Muscle layer of duodenum (tissue), 2 donors: Measurements from ENCODE around the gene EEF1AKMT4.
"Not testable (repeated sequence)": the region's sequence is repeated elsewhere in the genome, so short reads cannot be mapped to it uniquely, and the experiment has no call there.

ENCODE experiments used
- H3K27ac ChIP-seq: one replicate; pipeline ENCODE4 v1.7.0; 2013; ENCODE audit warnings: mild to moderate bottlenecking, low read length
- H3K27me3 ChIP-seq: one replicate; pipeline ENCODE4 v1.7.0; 2013; ENCODE audit warnings: low read depth, mild to moderate bottlenecking, control low read depth, low read length
- H3K36me3 ChIP-seq, 2 donors: one replicate each; pipeline ENCODE4 v1.7.0; 2013; ENCODE audit warnings: low read length in 2 of 2, control low read depth in 1 of 2, mild to moderate bottlenecking in 1 of 2; ENCODE audit not compliant: insufficient read depth in 2 of 2, control insufficient read depth in 1 of 2
- H3K4me1 ChIP-seq, 2 donors: one replicate each; pipeline ENCODE4 v1.7.0; 2013; ENCODE audit warnings: low read length in 2 of 2, mild to moderate bottlenecking in 2 of 2, control low read depth in 1 of 2, moderate library complexity in 1 of 2; ENCODE audit not compliant: insufficient read depth in 2 of 2, control insufficient read depth in 1 of 2
- H3K4me3 ChIP-seq, 2 donors: one replicate each; pipeline ENCODE4 v1.7.0; 2013; ENCODE audit warnings: low read length in 2 of 2, low read depth in 1 of 2, mild to moderate bottlenecking in 1 of 2
- H3K9me3 ChIP-seq, 2 donors: one replicate each; pipeline ENCODE4 v1.7.0; 2013; ENCODE audit warnings: low read length in 2 of 2, control low read depth in 1 of 2, mild to moderate bottlenecking in 1 of 2; ENCODE audit not compliant: control insufficient read depth in 1 of 2
- donor health status: healthy.

Gene EEF1AKMT4

GRCh38 chr3:184262764-184263179 lies 13.3 kb downstream of the EEF1AKMT4 start:
- Histone ChIP-seq H3K4me1 (peaks cover 8 to 31% of the 10 kb centered on the region in 2 donors), H3K9me3 (no peaks in the 10 kb centered on the region), H3K36me3 (peaks cover 0 to 8% of the 10 kb centered on the region in 2 donors), H3K27me3 (peaks cover 30% of the 10 kb centered on the region), H3K27ac (no peak overlapping the region), H3K4me3 (no peak overlapping the region)

- H3K27me3 ChIP-seq, H3K4me3 ChIP-seq, H3K4me1 ChIP-seq, H3K27ac ChIP-seq, H3K9me3 ChIP-seq, H3K36me3 ChIP-seq: not testable (repeated sequence)
Observed at GRCh38 chr3:184267249-184267648, 17.8 kb downstream of the EEF1AKMT4 start.

GRCh38 chr3:184272269-184272668 lies 22.8 kb downstream of the EEF1AKMT4 start:
- H3K4me1 ChIP-seq = no peaks in the 10 kb centered on the region
- no peaks in the 10 kb centered on the region for H3K36me3 ChIP-seq
- no peak overlapping the region for H3K27ac ChIP-seq
- peaks cover 19% of the 10 kb centered on the region for H3K27me3 ChIP-seq
- H3K9me3 ChIP-seq = no peaks in the 10 kb centered on the region
- no peak overlapping the region for H3K4me3 ChIP-seq

GRCh38 chr3:184275381-184275701 lies 25.9 kb downstream of the EEF1AKMT4 start:
- H3K27me3 ChIP-seq = peaks cover 19% of the 10 kb centered on the region
- no peak overlapping the region for H3K4me3 ChIP-seq
- H3K9me3 ChIP-seq = no peaks in the 10 kb centered on the region
- no peaks in the 10 kb centered on the region for H3K36me3 ChIP-seq
- H3K27ac ChIP-seq = no peak overlapping the region
- no peaks in the 10 kb centered on the region for H3K4me1 ChIP-seq

- no peak within 1 kb of the TSS for H3K4me3 ChIP-seq
- peaks cover 19% of the 10 kb centered on the region for H3K27me3 ChIP-seq
- H3K27ac ChIP-seq = no peak within 1 kb of the TSS
- H3K9me3 ChIP-seq = no peaks in the 10 kb centered on the region
- no peaks in the 10 kb centered on the region for H3K36me3 ChIP-seq
- no peaks in the 10 kb centered on the region for H3K4me1 ChIP-seq
Observed at GRCh38 chr3:184275961-184276910, 26.8 kb downstream of the EEF1AKMT4 start, which contains the start of gene ECE2. ECE2 (plus strand) TSS chr3:184276022; CDS start chr3:184276154, 132 bp downstream.

GRCh38 chr3:184277366-184277765 lies 27.9 kb downstream of the EEF1AKMT4 start:
- no peak overlapping the region for H3K4me3 ChIP-seq
- H3K4me1 ChIP-seq = no peaks in the 10 kb centered on the region
- no peaks in the 10 kb centered on the region for H3K36me3 ChIP-seq
- H3K9me3 ChIP-seq = no peaks in the 10 kb centered on the region
- H3K27ac ChIP-seq = no peak overlapping the region
- peaks cover 19% of the 10 kb centered on the region for H3K27me3 ChIP-seq

- no peaks in the 10 kb centered on the region for H3K27me3 ChIP-seq
- H3K36me3 ChIP-seq = no peaks in the 10 kb centered on the region
- H3K4me1 ChIP-seq = no peaks in the 10 kb centered on the region
- H3K27ac ChIP-seq = no peak overlapping the region
- no peak overlapping the region for H3K4me3 ChIP-seq
- no peaks in the 10 kb centered on the region for H3K9me3 ChIP-seq
Observed at GRCh38 chr3:184282941-184283340, 33.5 kb downstream of the EEF1AKMT4 start.

GRCh38 chr3:184283681-184284080 lies 34.2 kb downstream of the EEF1AKMT4 start:
- Histone ChIP-seq H3K36me3 (no peaks in the 10 kb centered on the region), H3K4me3 (no peak overlapping the region), H3K4me1 (no peaks in the 10 kb centered on the region), H3K27me3 (no peaks in the 10 kb centered on the region), H3K9me3 (no peaks in the 10 kb centered on the region), H3K27ac (no peak overlapping the region)

GRCh38 chr3:184284696-184285095 lies 35.2 kb downstream of the EEF1AKMT4 start:
- Histone ChIP-seq H3K4me1 (no peaks in the 10 kb centered on the region), H3K9me3 (no peaks in the 10 kb centered on the region), H3K27me3 (no peaks in the 10 kb centered on the region), H3K27ac (no peak overlapping the region), H3K4me3 (no peak overlapping the region), H3K36me3 (no peaks in the 10 kb centered on the region)

- H3K4me1 ChIP-seq = no peaks in the 10 kb centered on the region
- H3K36me3 ChIP-seq = no peaks in the 10 kb centered on the region
- H3K4me3 ChIP-seq = no peak overlapping the region
- H3K9me3 ChIP-seq = no peaks in the 10 kb centered on the region
- no peaks in the 10 kb centered on the region for H3K27me3 ChIP-seq
- no peak overlapping the region for H3K27ac ChIP-seq
Observed at GRCh38 chr3:184289426-184289938, 40.0 kb downstream of the EEF1AKMT4 start.

GRCh38 chr3:184290331-184290730 lies 40.9 kb downstream of the EEF1AKMT4 start:
- Histone ChIP-seq H3K27me3 (no peaks in the 10 kb centered on the region), H3K36me3 (no peaks in the 10 kb centered on the region)

More at GRCh38 chr3:184290331-184290730, 40.9 kb downstream of the EEF1AKMT4 start:
- Histone ChIP-seq H3K9me3 (no peaks in the 10 kb centered on the region), H3K4me3 (no peak overlapping the region), H3K27ac (no peak overlapping the region), H3K4me1 (no peaks in the 10 kb centered on the region)
